Measurements from ENCODE around the gene FSTL5.

Gene FSTL5

DNA sequence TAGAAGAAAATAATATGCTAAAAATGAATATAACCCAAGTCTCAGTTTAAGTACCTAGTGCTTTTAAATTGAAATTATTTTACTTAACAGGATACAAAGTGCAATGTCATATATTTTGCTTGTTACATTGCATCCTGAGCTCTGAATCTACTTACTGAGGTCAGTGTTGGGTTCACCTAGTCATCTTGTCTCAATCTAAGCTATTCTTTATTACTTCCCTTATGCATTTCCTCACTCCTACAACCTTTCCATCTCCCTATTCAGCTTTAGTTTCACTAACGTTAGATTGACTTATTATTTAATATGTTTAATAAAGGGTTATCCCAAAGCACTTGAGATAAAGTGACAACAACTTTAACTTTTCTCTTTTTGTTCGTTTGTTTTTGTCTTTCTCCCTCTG lies 483.7 kb downstream of the FSTL5 start:
- no peaks in the 10 kb centered on the region for H3K9me3 ChIP-seq (ENCODE audit: control insufficient read depth, insufficient read depth, low read length)
- no peaks in the 10 kb centered on the region for H3K79me2 ChIP-seq (ENCODE audit: control insufficient read depth, low read length)
- no peak overlapping the region for H3K27ac ChIP-seq (ENCODE audit: low read depth, low read length)
- no peaks in the 10 kb centered on the region for H4K20me1 ChIP-seq (ENCODE audit: control insufficient read depth, insufficient read depth, low read depth, low read length)
- no peak overlapping the region for H3K4me3 ChIP-seq (ENCODE audit: low read length)
- H3F3A ChIP-seq (ENCODE audit: control insufficient read depth, insufficient read depth) = no peaks in the 10 kb centered on the region
- no peaks in the 10 kb centered on the region for H3K4me1 ChIP-seq (ENCODE audit: control insufficient read depth, low read length)
- H3K9me2 ChIP-seq (replicated peaks; ENCODE audit: control insufficient read depth, low read length) = no peaks in the 10 kb centered on the region
- no peak overlapping the region for H3K4me2 ChIP-seq (ENCODE audit: low read length)
- TF ChIP-seq EZH2phosphoT487 (IDR thresholded peaks at IDR 0.05; ENCODE audit: borderline replicate concordance, low read length) = no peak
- TF ChIP-seq, protein P1, sequence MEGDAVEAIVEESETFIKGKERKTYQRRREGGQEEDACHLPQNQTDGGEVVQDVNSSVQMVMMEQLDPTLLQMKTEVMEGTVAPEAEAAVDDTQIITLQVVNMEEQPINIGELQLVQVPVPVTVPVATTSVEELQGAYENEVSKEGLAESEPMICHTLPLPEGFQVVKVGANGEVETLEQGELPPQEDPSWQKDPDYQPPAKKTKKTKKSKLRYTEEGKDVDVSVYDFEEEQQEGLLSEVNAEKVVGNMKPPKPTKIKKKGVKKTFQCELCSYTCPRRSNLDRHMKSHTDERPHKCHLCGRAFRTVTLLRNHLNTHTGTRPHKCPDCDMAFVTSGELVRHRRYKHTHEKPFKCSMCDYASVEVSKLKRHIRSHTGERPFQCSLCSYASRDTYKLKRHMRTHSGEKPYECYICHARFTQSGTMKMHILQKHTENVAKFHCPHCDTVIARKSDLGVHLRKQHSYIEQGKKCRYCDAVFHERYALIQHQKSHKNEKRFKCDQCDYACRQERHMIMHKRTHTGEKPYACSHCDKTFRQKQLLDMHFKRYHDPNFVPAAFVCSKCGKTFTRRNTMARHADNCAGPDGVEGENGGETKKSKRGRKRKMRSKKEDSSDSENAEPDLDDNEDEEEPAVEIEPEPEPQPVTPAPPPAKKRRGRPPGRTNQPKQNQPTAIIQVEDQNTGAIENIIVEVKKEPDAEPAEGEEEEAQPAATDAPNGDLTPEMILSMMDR (IDR thresholded peaks at IDR 0.05; ENCODE audit: low read depth, low read length, poor library complexity, severe bottlenecking) = no peak
- H3K36me3 ChIP-seq (ENCODE audit: control insufficient read depth, low read length) = no peaks in the 10 kb centered on the region
- H3K27me3 ChIP-seq (ENCODE audit: control insufficient read depth, low read length) = no peaks in the 10 kb centered on the region

DNA sequence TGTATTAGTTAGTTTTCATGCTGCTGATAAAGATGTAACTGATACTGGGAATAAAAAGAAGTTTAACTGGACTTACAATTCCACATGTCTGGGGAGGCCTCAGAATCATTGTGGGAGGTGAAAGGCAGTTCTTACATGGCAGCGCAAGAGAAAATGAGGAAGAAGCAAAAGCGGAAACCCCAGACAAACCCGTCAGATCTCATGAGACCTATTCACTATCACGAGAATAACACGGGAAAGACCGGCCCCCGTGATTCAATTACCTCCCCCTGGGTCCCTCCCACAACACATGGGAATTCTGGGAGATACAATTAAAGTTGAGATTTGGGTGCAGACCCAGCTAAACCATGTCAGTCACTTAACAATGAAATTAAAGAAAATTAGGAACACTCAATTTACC lies 499.1 kb downstream of the FSTL5 start:
- H3K36me3 ChIP-seq (ENCODE audit: control insufficient read depth, low read length) = no peaks in the 10 kb centered on the region
- no peak for TF ChIP-seq EZH2phosphoT487 (IDR thresholded peaks at IDR 0.05; ENCODE audit: borderline replicate concordance, low read length)
- TF ChIP-seq, protein P1 (IDR thresholded peaks at IDR 0.05; ENCODE audit: low read depth, low read length, poor library complexity, severe bottlenecking) = no peak
- no peak overlapping the region for H3K4me2 ChIP-seq (ENCODE audit: low read length)
- no peaks in the 10 kb centered on the region for H3K27me3 ChIP-seq (ENCODE audit: control insufficient read depth, low read length)
- no peaks in the 10 kb centered on the region for H4K20me1 ChIP-seq (ENCODE audit: control insufficient read depth, insufficient read depth, low read depth, low read length)
- H3K9me2 ChIP-seq (replicated peaks; ENCODE audit: control insufficient read depth, low read length) = no peaks in the 10 kb centered on the region
- no peaks in the 10 kb centered on the region for H3F3A ChIP-seq (ENCODE audit: control insufficient read depth, insufficient read depth)
- H3K9me3 ChIP-seq (ENCODE audit: control insufficient read depth, insufficient read depth, low read length) = no peaks in the 10 kb centered on the region
- H3K4me1 ChIP-seq (ENCODE audit: control insufficient read depth, low read length) = no peaks in the 10 kb centered on the region
- no peak overlapping the region for H3K27ac ChIP-seq (ENCODE audit: low read depth, low read length)
- no peaks in the 10 kb centered on the region for H3K79me2 ChIP-seq (ENCODE audit: control insufficient read depth, low read length)
- no peak overlapping the region for H3K4me3 ChIP-seq (ENCODE audit: low read length)

DNA sequence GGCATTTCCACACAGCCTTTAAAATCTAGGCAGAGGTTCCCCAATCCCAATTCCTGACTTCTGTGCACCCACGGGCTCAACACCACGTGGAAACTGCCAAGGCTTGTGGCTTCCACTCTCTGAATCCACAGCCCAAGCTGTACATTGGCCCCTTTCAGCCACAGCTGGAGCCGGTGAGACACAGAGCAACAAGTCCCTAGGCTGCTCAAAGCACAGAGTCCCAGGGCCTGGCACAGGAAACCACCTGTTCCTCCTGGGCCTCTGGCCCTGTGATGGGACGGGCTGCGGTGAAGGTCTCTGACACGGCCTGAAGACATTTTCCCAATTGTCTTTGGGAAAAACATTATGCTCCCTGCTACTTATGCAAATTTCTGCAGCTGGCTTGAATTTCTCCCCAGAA lies 500.0 kb downstream of the FSTL5 start:
- H3F3A ChIP-seq (ENCODE audit: control insufficient read depth, insufficient read depth) = no peaks in the 10 kb centered on the region
- H3K4me1 ChIP-seq (ENCODE audit: control insufficient read depth, low read length) = no peaks in the 10 kb centered on the region
- no peaks in the 10 kb centered on the region for H3K9me3 ChIP-seq (ENCODE audit: control insufficient read depth, insufficient read depth, low read length)
- H3K36me3 ChIP-seq (ENCODE audit: control insufficient read depth, low read length) = no peaks in the 10 kb centered on the region
- no peak overlapping the region for H3K27ac ChIP-seq (ENCODE audit: low read depth, low read length)
- no peak overlapping the region for H3K4me3 ChIP-seq (ENCODE audit: low read length)
- H3K4me2 ChIP-seq (ENCODE audit: low read length) = no peak overlapping the region
- no peaks in the 10 kb centered on the region for H3K27me3 ChIP-seq (ENCODE audit: control insufficient read depth, low read length)
- H3K9me2 ChIP-seq (replicated peaks; ENCODE audit: control insufficient read depth, low read length) = no peaks in the 10 kb centered on the region
- TF ChIP-seq EZH2phosphoT487 (IDR thresholded peaks at IDR 0.05; ENCODE audit: borderline replicate concordance, low read length) = no peak
- TF ChIP-seq, protein P1 (IDR thresholded peaks at IDR 0.05; ENCODE audit: low read depth, low read length, poor library complexity, severe bottlenecking) = no peak
- no peaks in the 10 kb centered on the region for H4K20me1 ChIP-seq (ENCODE audit: control insufficient read depth, insufficient read depth, low read depth, low read length)
- no peaks in the 10 kb centered on the region for H3K79me2 ChIP-seq (ENCODE audit: control insufficient read depth, low read length)

- Histone ChIP-seq H3K4me1 (ENCODE audit: control insufficient read depth, low read length) (no peaks in the 10 kb centered on the region), H3K9me2 (replicated peaks; ENCODE audit: control insufficient read depth, low read length) (no peaks in the 10 kb centered on the region), H3K27me3 (ENCODE audit: control insufficient read depth, low read length) (no peaks in the 10 kb centered on the region), H3K4me2 (ENCODE audit: low read length) (no peak overlapping the region), H4K20me1 (ENCODE audit: control insufficient read depth, insufficient read depth, low read depth, low read length) (no peaks in the 10 kb centered on the region), H3F3A (ENCODE audit: control insufficient read depth, insufficient read depth) (no peaks in the 10 kb centered on the region), H3K27ac (ENCODE audit: low read depth, low read length) (no peak overlapping the region), H3K36me3 (ENCODE audit: control insufficient read depth, low read length) (no peaks in the 10 kb centered on the region), H3K4me3 (ENCODE audit: low read length) (no peak overlapping the region), H3K9me3 (ENCODE audit: control insufficient read depth, insufficient read depth, low read length) (no peaks in the 10 kb centered on the region), H3K79me2 (ENCODE audit: control insufficient read depth, low read length) (no peaks in the 10 kb centered on the region)
- no peak for TF ChIP-seq EZH2phosphoT487 (IDR thresholded peaks at IDR 0.05; ENCODE audit: borderline replicate concordance, low read length)
- TF ChIP-seq, protein P1 (IDR thresholded peaks at IDR 0.05; ENCODE audit: low read depth, low read length, poor library complexity, severe bottlenecking) = no peak
Measured at GRCh38 chr4:161658676-161659075, 505.1 kb downstream of the FSTL5 start.

Data from DOHH2 (cell line).